Colonic mucosa (tissue), 4 donors: ENCODE data around the gene ORAI3. TPM values are rescaled to one million over a fixed set of nuclear protein-coding genes. Genes with fewer than 3 reads are reported as not detected.

Source experiments
- DNase-seq: peaks from one replicate; pipeline ENCODE4 v3.0.0-alpha.2; 2020
- H3K27ac ChIP-seq: fragments of 200-600 bp; one replicate; pipeline ENCODE4 v1.8.0; 2021
- H3K27me3 ChIP-seq: fragments of 200-600 bp; one replicate; pipeline ENCODE4 v1.8.0; 2021
- H3K36me3 ChIP-seq: fragments of 200-600 bp; one replicate; pipeline ENCODE4 v1.8.0; 2021
- H3K4me1 ChIP-seq: fragments of 200-600 bp; one replicate; pipeline ENCODE4 v1.8.0; 2021; ENCODE audit warnings: mild to moderate bottlenecking
- H3K4me3 ChIP-seq: fragments of 200-600 bp; one replicate; pipeline ENCODE4 v1.8.0; 2021
- H3K9ac ChIP-seq, 2 donors: one replicate each; pipeline ENCODE4 v1.7.0; 2013; ENCODE audit warnings: control low read depth in 2 of 2, low read depth in 2 of 2, low read length in 2 of 2
- H3K9me3 ChIP-seq: fragments of 200-600 bp; one replicate; pipeline ENCODE4 v1.8.0; 2021
- intact Hi-C: fragments of 100-400 bp; cut with DNase I; formaldehyde crosslinking; loops from one replicate; pipeline ENCODE4 v1.14.1; 2022
- total RNA-seq, 2 donors: library from RNA; stranded (reverse); fragmentation: NEBNext Ultra II Directional in 1 of 2; extraction: Animal tissue kit (Norgen Biotek cat#: 25700) in 1 of 2; gene quantifications; one replicate each; pipeline ENCODE4 v1.2.1, GENCODE V29; 2021
- TF ChIP-seq, protein P1 (sequence below): fragments of 200-600 bp; IDR thresholded peaks from one replicate; pipeline ENCODE4 v1.8.0; 2022; ENCODE audit warnings: antibody characterized with exemption, mild to moderate bottlenecking
- donor health status: healthy.
- donor health status: DM: no; HTN: no; CAD: no.
- donor health status: DM: no; HTN: no; CAD: no.

Gene ORAI3
- total RNA-seq, 2 donors from 2014 or later: 14.3 to 22.1 TPM

- Histone ChIP-seq H3K4me1 (no peaks in the 10 kb centered on the region), H3K9me3 (no peaks in the 10 kb centered on the region), H3K27me3 (no peaks in the 10 kb centered on the region), H3K4me3 (no peak overlapping the region), H3K9ac (no peak overlapping the region), H3K27ac (no peak overlapping the region), H3K36me3 (peaks cover 8% of the 10 kb centered on the region)
- TF ChIP-seq, protein P1, sequence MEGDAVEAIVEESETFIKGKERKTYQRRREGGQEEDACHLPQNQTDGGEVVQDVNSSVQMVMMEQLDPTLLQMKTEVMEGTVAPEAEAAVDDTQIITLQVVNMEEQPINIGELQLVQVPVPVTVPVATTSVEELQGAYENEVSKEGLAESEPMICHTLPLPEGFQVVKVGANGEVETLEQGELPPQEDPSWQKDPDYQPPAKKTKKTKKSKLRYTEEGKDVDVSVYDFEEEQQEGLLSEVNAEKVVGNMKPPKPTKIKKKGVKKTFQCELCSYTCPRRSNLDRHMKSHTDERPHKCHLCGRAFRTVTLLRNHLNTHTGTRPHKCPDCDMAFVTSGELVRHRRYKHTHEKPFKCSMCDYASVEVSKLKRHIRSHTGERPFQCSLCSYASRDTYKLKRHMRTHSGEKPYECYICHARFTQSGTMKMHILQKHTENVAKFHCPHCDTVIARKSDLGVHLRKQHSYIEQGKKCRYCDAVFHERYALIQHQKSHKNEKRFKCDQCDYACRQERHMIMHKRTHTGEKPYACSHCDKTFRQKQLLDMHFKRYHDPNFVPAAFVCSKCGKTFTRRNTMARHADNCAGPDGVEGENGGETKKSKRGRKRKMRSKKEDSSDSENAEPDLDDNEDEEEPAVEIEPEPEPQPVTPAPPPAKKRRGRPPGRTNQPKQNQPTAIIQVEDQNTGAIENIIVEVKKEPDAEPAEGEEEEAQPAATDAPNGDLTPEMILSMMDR: no peak
- no peak for DNase-seq
- intact Hi-C loops: no loop called here
These were observed 25.5 kb downstream of the ORAI3 start for GRCh38 chr16:30974348-30974747.

DNA sequence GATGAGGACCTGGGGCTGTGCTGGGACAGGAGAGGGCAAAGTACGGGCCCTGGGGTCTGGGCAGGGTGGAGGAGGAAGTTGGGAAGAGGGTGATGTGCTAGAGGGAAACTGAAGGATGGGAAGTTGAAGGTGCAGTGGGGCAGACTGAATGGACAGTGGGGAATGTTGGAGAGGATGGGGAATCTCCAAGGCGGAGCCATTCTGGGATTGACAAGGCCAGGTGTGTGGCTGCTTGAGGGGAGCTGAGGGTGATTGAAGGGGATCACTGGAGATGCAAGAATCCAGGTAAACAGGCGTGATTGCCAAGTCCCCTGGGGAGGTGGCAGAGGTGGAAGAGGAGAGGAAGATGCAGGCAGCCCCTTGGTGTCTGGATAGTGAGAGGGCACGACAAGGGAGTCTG lies 27.6 kb downstream of the ORAI3 start:
- TF ChIP-seq, protein P1: no peak
- intact Hi-C loops: no loop called here
- Histone ChIP-seq H3K27ac (no peak overlapping the region), H3K27me3 (no peaks in the 10 kb centered on the region), H3K9me3 (no peaks in the 10 kb centered on the region), H3K4me1 (no peaks in the 10 kb centered on the region), H3K9ac (no peak overlapping the region), H3K36me3 (peaks cover 10% of the 10 kb centered on the region), H3K4me3 (no peak overlapping the region)
- DNase-seq: no peak

GRCh38 chr16:30977502-30977901 lies 28.6 kb downstream of the ORAI3 start:
- Histone ChIP-seq H3K9me3 (no peaks in the 10 kb centered on the region), H3K4me1 (no peaks in the 10 kb centered on the region), H3K27me3 (no peaks in the 10 kb centered on the region), H3K27ac (no peak overlapping the region), H3K4me3 (no peak overlapping the region), H3K9ac (no peak overlapping the region), H3K36me3 (peaks cover 9% of the 10 kb centered on the region)
- TF ChIP-seq, protein P1: no peak
- intact Hi-C loops: no loop called here
- no peak for DNase-seq

DNA sequence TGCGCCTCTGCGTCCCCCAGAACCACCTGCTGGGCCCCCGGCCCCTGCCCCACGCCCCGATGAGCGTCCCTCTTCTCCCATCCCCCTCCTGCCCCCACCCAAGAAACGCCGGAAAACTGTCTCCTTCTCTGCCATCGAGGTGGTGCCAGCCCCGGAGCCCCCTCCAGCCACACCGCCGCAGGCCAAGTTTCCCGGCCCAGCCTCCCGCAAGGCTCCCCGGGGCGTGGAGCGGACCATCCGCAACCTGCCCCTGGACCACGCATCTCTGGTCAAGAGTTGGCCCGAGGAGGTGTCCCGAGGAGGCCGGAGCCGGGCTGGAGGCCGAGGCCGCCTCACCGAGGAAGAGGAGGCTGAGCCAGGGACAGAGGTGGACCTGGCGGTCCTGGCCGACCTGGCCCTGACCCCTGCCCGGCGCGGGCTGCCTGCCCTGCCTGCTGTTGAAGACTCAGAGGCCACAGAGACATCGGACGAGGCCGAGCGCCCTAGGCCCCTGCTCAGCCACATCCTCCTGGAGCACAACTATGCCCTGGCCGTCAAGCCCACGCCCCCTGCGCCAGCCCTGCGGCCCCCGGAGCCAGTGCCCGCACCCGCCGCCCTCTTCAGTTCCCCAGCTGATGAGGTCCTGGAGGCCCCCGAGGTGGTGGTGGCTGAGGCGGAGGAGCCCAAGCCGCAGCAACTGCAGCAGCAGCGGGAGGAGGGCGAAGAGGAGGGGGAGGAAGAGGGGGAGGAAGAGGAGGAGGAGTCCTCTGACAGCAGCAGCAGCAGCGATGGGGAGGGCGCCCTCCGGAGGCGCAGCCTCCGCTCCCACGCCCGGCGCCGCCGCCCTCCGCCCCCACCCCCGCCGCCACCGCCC lies 30.5 kb downstream of the ORAI3 start:
- no peak for DNase-seq
- no peak overlapping the region for H3K4me3 ChIP-seq
- H3K36me3 ChIP-seq: peaks cover 9% of the 10 kb centered on the region
- no peaks in the 10 kb centered on the region for H3K9me3 ChIP-seq
- intact Hi-C loops: loop anchor here (5.0 to 10.0 kb wide), 2 partner anchors 165 to 463 kb away; partner anchors contain the start of gene ZNF843
- no peaks in the 10 kb centered on the region for H3K4me1 ChIP-seq
- no peak overlapping the region for H3K27ac ChIP-seq
- TF ChIP-seq, protein P1: no peak
- no peaks in the 10 kb centered on the region for H3K27me3 ChIP-seq
- H3K9ac ChIP-seq: no peak overlapping the region

- no peaks in the 10 kb centered on the region for H3K4me1 ChIP-seq
- TF ChIP-seq, protein P1: no peak
- intact Hi-C loops: loop anchor here (5.0 to 10.0 kb wide), 2 partner anchors 165 to 462 kb away; partner anchors contain the start of gene ZNF843
- H3K9ac ChIP-seq: no peak overlapping the region
- H3K4me3 ChIP-seq: no peak overlapping the region
- peaks cover 9% of the 10 kb centered on the region for H3K36me3 ChIP-seq
- no peaks in the 10 kb centered on the region for H3K27me3 ChIP-seq
- no peak overlapping the region for H3K27ac ChIP-seq
- H3K9me3 ChIP-seq: no peaks in the 10 kb centered on the region
- DNase-seq: no peak
These were observed 31.1 kb downstream of the ORAI3 start for GRCh38 chr16:30980023-30980371.
